Pancreas (tissue), 10 donors: ENCODE data around the gene KRT36. TPM values are rescaled to one million over a fixed set of nuclear protein-coding genes. Genes with fewer than 3 reads are reported as not detected.

Experiments
- ATAC-seq, 4 donors: fragments of 200-7000 bp; cut with Tn5 transposase; one replicate each; pipeline versions ENCODE4 v1.8.0 to v1.9.1; 2020; ENCODE audit warnings: mild to moderate bottlenecking in 4 of 4, moderate library complexity in 4 of 4
- DNase-seq, 6 donors: peaks; one replicate each; pipeline ENCODE4 v3.0.0-alpha.2; 2020
- FAIRE-seq: peaks from 2 replicates; lab custom pipeline; 2012; peaks lifted over from hg19 to GRCh38; lab: Jason Lieb, UNC
- H3K27ac ChIP-seq, 4 donors: fragments of 200-600 bp; sonication (generic); 1 replicate in 3 of 4; 2 replicates in 1 of 4; pipeline versions ENCODE4 v1.5.0 to v1.8.0; 2020
- H3K27me3 ChIP-seq, 4 donors: fragments of 200-600 bp; one replicate each; pipeline ENCODE4 v1.8.0; 2021
- H3K36me3 ChIP-seq, 3 donors: fragments of 200-600 bp; sonication (generic) in 1 of 3; one replicate each; pipeline versions ENCODE4 v1.5.0 to v1.8.0; 2020 to 2021
- H3K4me1 ChIP-seq, 3 donors: fragments of 200-600 bp; one replicate each; pipeline ENCODE4 v1.8.0; 2021
- H3K4me3 ChIP-seq, 4 donors: fragments of 200-600 bp; sonication (generic) in 2 of 4; one replicate each; pipeline versions ENCODE4 v1.5.0 to v1.8.0; 2020 to 2021
- H3K9me3 ChIP-seq, 4 donors: fragments of 200-600 bp; one replicate each; pipeline ENCODE4 v1.8.0; 2021
- WGBS, 2 donors: extraction: QIAGEN DNeasy Blood & Tissue Kit; methylation state at CpG; one replicate each; pipeline ENCODE4 v1.1.7; 2013; 5-methylcytosine and 5-hydroxymethylcytosine counted together
- intact Hi-C, 3 donors: fragments of 100-400 bp; cut with DNase I; formaldehyde crosslinking; loops; one replicate each; pipeline versions ENCODE4 v1.11.1 to v1.14.2; 2022
- polyA plus RNA-seq, 2 donors: library from polyadenylated mRNA; stranded (reverse); fragments of 200-250 nt; gene quantifications; one replicate each; pipeline ENCODE4 v1.2.3, GENCODE V29; 2013
- total RNA-seq, 6 donors: library from RNA; stranded (reverse); fragmentation: NEBNext Ultra II Directional in 4 of 6; extraction: Animal tissue kit (Norgen Biotek cat#: 25700) in 4 of 6; gene quantifications; one replicate each; pipeline versions ENCODE4 v1.2.1 to v1.2.4, GENCODE V29; 2021 to 2023
- TF ChIP-seq, protein P1 (sequence below), 4 donors: fragments of 200-600 bp; sonication (generic) in 3 of 4; IDR thresholded peaks; one replicate each; pipeline versions ENCODE4 v1.5.0 to v1.8.0; 2021; ENCODE audit warnings: antibody characterized with exemption in 4 of 4
- donor health status: healthy with polysubstance abuse.
- donor health status: DM: no; HTN: no; CAD: no; lungs with moderate emphysema.
- donor health status: DM: no; HTN: no; CAD: no.
- donor health status: control.
- donor health status: control.
- donor health status: Bipolar disorder and iron deficiency.
- donor health status: DM: yes; HTN: yes; CAD: no.
- donor health status: DM: no; HTN: no; CAD: no.
- donor health status: DM: no; HTN: no; CAD: no.
- donor health status: DM: yes; HTN: yes; CAD: no.

The KRT36 gene
- total and polyA plus RNA-seq, 8 donors = not detected

DNA sequence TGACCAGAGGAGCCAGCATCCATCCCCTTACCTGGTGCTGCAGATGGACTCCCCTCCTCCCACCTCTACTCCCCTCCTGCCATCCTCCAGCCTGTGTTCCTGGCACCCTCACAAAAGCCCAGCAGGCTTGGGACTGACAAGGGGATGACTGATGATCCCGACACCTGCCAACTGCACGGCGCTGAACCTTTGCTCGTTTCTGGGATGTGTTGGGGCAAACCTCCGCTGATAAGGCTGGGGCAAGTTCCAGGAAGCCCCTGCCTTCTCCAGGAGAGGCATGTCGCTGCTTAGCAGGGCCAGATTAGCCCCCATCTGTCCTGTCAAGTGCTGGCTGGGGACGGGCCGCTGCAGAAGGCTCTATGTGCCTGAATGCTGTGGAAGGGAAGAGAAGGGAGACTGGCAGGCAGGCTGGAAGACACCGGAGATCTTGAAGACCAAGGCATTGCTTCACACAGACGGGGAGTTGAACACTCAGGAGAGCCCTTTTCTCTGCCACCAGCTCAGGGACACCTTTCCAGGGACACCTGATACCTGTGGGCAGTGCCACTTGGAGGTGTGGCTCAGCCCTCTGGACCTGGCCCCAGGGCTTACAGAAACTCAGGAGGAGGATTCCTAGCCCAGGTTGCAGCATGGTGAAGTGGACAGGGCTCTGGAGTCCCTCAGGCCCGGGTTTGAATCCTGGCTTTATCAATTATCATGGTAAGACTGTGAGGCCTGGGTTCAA is 30.0 kb upstream of the KRT36 start:
- H3K27ac ChIP-seq = peak overlapping the region in 3 of 4 donors; percentile 10 to 67 (median 30)
- no peaks in the 10 kb centered on the region for H3K36me3 ChIP-seq
- ATAC-seq (peak; percentile 13 to 68 (median 52)), DNase-seq (peak in 4 of 6 donors; percentile 36 to 67 (median 60)), FAIRE-seq (no peak)
- no peak overlapping the region for H3K4me3 ChIP-seq
- 20 to 22% methylated on average over 10 to 11 of the region's 11 CpGs for WGBS, 2 donors
- TF ChIP-seq, protein P1, sequence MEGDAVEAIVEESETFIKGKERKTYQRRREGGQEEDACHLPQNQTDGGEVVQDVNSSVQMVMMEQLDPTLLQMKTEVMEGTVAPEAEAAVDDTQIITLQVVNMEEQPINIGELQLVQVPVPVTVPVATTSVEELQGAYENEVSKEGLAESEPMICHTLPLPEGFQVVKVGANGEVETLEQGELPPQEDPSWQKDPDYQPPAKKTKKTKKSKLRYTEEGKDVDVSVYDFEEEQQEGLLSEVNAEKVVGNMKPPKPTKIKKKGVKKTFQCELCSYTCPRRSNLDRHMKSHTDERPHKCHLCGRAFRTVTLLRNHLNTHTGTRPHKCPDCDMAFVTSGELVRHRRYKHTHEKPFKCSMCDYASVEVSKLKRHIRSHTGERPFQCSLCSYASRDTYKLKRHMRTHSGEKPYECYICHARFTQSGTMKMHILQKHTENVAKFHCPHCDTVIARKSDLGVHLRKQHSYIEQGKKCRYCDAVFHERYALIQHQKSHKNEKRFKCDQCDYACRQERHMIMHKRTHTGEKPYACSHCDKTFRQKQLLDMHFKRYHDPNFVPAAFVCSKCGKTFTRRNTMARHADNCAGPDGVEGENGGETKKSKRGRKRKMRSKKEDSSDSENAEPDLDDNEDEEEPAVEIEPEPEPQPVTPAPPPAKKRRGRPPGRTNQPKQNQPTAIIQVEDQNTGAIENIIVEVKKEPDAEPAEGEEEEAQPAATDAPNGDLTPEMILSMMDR (IDR thresholded peaks at IDR 0.05) = no peak
- peaks cover 0 to 6% (median 4%) of the 10 kb centered on the region in 3 donors for H3K4me1 ChIP-seq
- intact Hi-C loops = loop anchor here in 1 of 3 donors (10.0 kb wide), 1 partner anchor 615 kb away; no protein-coding TSS in a partner anchor
- H3K27me3 ChIP-seq = no peaks in the 10 kb centered on the region
- no peaks in the 10 kb centered on the region for H3K9me3 ChIP-seq

- peak within 1 kb of the TSS in 2 of 4 donors; percentile 30 to 67 for H3K27ac ChIP-seq
These were observed 29.2 kb upstream of the KRT36 start, which contains the start of gene KRT15 for GRCh38 chr17:41518789-41519449. TSS of gene KRT15 (minus strand) at chr17:41518890. CDS start at chr17:41518827, 63 bp downstream.

GRCh38 chr17:41518031-41518430 is 28.3 kb upstream of the KRT36 start:
- ATAC-seq (no peak), DNase-seq (no peak), FAIRE-seq (no peak)
- no peaks in the 10 kb centered on the region for H3K27me3 ChIP-seq
- H3K9me3 ChIP-seq = no peaks in the 10 kb centered on the region
- 65 to 86% methylated on average over 3 of the region's 3 CpGs for WGBS, 2 donors
- no peaks in the 10 kb centered on the region for H3K36me3 ChIP-seq
- no peak overlapping the region for H3K27ac ChIP-seq
- TF ChIP-seq, protein P1 (IDR thresholded peaks at IDR 0.05) = no peak
- peaks cover 0 to 6% (median 4%) of the 10 kb centered on the region in 3 donors for H3K4me1 ChIP-seq
- no peak overlapping the region for H3K4me3 ChIP-seq
- intact Hi-C loops = no loop called here

More at GRCh38 chr17:41518789-41519449, 29.2 kb upstream of the KRT36 start, which contains the start of gene KRT15:
- FAIRE-seq (no peak), DNase-seq (peak in 1 of 6 donors; percentile 16), ATAC-seq (no peak)
- Histone ChIP-seq H3K36me3 (no peaks in the 10 kb centered on the region), H3K4me1 (peaks cover 0 to 6% (median 4%) of the 10 kb centered on the region in 3 donors), H3K4me3 (no peak within 1 kb of the TSS), H3K27me3 (no peaks in the 10 kb centered on the region), H3K9me3 (no peaks in the 10 kb centered on the region)
- intact Hi-C loops = no loop called here
- WGBS, 2 donors = 52 to 65% methylated on average over 8 of the region's 8 CpGs
- TF ChIP-seq, protein P1 (IDR thresholded peaks at IDR 0.05) = no peak

- ATAC-seq (no peak), DNase-seq (no peak), FAIRE-seq (no peak)
- Histone ChIP-seq H3K4me3 (no peak overlapping the region), H3K36me3 (no peaks in the 10 kb centered on the region), H3K9me3 (no peaks in the 10 kb centered on the region), H3K27me3 (no peaks in the 10 kb centered on the region), H3K4me1 (peaks cover 0 to 6% (median 4%) of the 10 kb centered on the region in 3 donors), H3K27ac (no peak overlapping the region)
- TF ChIP-seq, protein P1 (IDR thresholded peaks at IDR 0.05) = no peak
- 74 to 77% methylated on average over 14 of the region's 14 CpGs for WGBS, 2 donors
- intact Hi-C loops = no loop called here
These were observed 27.1 kb upstream of the KRT36 start for GRCh38 chr17:41516830-41517283.
